NCI-H524 (cell line): Measurements from ENCODE around the gene SCGB3A1.

ENCODE experiments used
- DNase-seq, 2 experiments: peaks; one replicate each; lab custom pipeline; 2025; lab: John Stamatoyannopoulos, UW

The SCGB3A1 gene

DNA sequence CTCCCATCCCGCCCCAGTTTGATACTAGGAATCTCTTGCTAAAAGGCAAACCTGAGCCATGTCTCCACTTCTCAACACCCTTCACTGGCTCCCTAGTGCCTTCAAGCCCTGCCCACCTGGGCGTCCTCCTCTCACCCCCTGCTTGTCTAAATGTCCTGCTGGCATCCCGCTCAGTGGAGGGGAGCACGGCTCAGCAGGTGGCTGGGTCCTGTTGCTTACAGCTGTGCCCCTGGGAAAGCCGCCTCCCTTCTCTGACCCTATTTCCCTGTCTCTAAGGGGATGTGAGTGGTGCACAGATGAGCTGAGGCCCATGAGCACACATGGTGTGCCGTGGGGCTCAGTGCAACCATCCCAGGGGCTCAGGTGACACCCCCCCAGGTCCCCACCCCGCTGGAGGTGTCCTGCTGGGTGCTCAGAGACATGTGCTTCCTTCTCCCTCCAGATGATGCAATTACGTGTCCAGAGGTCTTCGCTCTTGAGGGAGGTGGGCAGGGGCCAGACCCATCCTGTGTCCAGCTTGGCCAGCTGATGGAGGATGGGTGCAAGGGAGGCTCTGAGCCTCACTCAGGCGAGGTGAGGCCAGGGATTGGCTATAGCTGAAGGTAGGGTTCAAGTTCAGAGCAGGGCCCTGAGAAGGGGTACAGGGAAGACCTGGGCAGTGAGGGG lies 34.0 kb upstream of the SCGB3A1 start:
- DNase-seq: no peak

DNA sequence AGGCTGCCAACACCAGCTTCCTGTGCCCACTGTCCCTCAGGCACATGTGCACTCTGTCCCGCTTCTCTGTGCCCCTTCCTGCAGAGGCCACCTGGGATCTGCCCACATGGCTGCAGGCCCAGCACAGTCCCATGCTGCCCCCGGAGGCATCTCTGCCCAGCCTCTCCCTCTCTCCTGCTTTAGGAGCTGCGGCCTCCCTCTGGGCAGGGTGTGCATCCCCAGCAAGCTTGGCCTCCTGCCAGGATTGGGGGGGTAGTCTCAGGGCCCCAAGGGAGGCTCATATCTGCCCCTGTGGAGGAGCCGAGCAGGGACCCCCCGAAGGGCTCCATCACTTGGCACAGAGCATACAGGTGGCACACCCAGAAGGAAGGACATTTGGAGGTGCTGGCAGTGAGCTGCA lies 33.3 kb upstream of the SCGB3A1 start:
- no peak for DNase-seq

DNA sequence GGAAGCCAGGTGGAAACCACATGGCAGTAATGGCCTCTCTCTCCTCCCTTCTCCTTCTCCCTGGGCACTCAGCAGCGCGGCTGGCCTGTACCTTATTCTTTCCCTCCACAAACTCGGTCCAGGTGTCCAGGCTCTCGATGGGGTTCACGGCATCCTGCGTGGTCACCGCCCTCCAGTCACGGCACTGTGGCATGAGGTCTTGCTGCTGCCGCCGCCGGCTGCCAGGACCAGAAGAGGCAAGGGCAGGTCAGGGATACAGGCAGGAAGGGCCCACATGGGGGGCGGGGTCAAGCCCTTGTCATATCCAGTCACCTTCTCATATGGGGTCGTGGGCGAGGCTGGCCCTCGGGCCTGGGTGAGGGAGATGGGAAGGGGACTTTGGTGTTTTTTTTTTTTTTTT lies 32.5 kb upstream of the SCGB3A1 start:
- DNase-seq: no peak

DNA sequence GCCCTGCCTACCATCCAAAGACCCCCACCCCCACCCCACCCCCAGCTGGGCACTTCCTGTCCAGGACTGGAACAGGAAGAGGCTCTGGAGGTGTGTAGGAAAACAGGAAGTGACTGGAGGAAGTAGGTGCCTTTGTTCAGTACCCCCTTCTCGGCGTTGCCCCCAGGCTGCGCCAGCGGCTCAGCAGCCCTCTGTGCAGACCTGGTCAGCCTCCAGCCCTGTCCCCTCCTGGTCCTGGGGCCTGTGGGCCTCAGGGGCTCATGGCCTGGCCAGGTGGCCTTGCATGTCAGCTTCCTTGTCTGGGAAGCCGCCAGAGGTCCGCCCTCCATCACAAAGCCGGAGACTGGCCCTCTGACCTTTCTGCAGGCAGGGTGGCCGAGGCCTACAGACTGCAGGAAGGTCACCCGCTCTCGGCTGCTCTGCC lies 32.1 kb upstream of the SCGB3A1 start:
- no peak for DNase-seq

DNA sequence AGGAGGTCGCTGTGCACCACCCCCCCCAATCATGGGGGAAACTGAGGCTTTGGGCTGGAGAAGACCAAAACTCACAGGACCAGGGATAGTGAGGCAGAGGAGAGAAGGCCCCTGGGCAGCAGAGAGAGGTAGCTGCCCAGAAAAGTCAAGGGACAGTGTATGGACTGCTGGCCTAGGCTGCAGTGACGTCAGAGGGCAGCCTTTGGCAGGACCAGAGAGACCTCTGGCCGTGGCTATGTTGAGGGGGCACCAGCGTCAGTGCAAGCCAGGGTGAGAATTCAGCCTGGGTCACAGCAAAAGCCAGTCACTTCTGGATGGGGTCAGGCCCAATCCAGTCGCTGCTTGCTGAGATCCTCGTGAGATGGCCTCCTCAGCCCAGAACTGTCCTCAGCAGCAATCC lies 31.6 kb upstream of the SCGB3A1 start:
- no peak for DNase-seq

DNA sequence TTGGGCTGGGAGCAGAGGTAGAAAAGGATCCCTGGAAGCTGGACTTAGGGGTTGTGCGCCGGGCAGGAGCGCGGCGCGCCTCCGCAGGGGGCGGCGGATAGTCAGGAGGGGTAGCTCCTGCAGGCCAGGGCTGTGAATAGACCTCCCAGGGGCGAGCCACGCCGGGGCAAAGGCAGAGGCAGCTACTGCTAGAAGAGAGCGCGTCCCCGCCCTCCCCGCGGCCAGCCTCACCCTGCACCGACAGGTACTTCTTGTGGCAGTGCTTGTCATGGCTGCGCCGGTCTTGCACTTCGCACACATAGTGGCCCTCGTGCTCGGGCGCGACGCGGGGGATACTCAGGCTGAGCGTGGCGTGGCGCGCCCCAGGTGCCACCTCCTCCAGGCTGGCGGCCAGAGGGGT lies 30.0 kb upstream of the SCGB3A1 start:
- DNase-seq: no peak

DNA sequence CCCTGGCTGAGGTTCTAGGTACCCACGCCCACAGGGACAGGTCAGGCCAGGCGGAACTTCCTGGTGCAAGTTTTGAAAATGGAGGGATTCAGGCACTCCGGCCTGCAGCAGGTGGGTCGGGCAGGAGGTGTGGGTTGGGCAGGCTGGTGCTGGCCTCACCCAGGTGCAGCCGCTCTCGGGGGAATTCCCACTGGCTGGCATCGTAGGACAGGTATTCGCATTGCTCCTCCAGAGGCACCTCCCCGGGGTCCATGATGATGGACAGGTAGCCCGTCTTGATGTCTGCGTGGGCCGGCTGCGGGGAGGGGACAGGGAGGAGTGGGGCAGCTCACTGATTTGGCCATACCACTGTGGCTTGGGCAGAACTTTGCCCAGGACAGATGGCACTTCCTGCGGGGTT lies 28.7 kb upstream of the SCGB3A1 start:
- DNase-seq: no peak

DNA sequence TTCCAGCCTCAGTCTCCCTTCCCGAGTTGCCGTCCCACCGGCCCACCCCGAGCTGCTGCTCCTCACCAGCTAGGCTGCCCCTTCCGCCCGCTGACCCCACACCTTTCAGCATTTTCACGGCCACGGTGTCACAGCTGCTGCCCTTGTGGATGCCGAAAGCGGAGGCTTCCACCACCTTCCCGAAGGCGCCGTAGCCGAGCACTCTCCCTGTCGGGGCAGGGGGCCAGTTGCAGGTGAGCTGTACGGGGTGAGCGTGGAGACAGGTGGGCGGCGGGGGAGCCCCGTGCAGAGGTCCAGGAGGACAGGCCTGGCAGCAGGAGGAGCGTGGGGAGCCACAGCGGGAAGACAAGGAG lies 28.2 kb upstream of the SCGB3A1 start:
- DNase-seq: no peak

DNA sequence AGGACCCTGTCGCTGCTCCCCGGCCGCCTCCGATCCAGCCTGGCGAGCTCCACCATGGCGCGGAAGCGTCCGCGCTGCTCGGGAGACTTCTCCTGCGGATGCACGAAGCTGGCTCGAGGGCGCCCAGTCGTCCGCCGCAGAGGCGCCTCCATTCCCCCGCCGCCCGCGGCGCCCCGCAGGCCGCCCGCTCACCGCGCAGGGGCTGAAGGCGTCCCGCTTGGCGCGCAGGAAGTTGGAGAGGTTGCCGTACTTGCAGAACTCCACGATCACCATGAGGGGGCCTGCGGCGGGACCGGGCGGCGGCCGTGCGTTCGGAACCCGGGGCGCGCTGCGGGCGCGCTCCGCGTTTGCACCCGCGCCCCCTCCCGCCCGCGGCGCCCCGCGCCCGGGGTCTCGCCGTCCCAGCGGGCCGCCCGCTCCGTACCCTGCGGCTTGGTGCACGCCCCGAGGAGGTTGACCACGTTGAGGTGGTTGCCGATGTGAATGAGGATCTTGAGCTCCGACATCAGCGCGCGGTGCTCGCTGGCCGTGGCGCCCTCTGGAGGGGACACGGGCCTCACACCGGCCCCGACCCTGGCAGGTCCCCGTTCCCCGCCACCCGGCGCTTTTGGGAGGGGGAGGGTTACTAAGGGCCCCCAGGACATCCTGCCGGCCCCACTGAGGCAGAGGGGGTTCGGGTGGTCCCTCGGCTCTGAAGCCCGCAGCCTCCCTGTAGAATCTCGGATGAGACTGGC lies 27.7 kb upstream of the SCGB3A1 start:
- peak; percentile 52 to 74 for DNase-seq

DNA sequence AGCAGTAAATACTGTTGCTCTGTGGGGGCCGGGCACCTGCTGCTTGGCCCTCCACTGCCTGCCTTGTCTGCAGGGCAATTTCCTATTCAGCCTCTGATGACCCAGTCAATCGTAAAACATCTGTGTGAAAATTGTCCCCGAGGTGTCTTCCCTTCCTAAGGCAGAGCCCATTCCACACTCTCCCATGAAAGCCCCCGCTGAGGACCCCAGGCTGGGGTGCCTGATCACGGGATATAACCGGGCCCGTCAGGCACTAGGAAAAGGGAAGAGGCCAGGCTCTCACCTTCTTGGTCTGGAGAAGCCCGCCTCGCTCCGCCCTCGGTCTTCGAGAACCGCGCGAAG lies 27.2 kb upstream of the SCGB3A1 start:
- no peak for DNase-seq

DNA sequence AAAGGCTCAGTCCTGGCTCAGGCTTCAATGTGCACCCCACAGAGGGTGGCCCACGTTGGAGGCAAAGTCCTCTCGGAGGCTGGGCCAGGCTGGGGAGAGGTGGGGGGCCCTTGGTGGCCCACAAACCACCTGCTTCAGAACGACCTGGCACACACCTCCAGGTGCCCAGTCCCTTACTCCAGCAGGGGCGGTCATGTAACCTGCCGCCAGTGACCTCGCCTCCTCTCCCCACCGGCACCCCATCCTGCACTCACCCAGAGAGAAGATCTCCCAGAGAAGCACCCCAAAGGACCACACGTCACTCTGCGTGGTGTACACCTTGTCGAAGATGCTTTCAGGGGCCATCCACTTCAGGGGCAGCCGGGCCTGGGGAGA lies 22.5 kb upstream of the SCGB3A1 start:
- DNase-seq: no peak

DNA sequence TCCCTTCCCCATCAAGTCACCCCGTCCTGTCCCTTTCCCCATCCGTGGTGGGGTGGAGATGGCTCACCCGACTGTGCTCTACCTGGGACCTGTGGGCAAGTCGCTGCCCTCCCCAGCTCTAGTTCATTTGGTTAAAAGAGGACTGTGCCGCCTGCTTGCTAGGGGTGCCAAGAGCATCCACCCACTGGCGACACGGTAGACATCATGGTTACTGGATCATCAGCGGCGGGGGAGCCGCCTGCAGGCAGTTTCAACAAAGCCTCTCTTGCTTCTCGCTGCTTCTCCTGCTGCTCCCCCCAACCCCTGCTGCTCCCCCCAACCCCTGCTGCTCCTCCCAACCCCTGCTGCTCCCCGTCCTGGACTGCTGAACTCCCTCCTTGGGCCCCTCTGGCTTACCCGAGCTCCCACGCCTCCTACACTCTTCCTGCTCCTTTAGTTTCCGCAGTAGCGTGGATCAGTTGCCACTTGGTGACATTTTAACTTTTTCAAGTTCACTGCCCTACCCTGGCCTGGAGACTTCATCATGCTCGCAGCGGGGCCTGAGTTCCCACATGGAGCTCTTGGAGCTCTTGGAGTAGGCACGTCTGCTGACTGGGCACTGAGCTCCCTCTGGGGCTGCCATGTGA lies 22.0 kb upstream of the SCGB3A1 start:
- no peak for DNase-seq

DNA sequence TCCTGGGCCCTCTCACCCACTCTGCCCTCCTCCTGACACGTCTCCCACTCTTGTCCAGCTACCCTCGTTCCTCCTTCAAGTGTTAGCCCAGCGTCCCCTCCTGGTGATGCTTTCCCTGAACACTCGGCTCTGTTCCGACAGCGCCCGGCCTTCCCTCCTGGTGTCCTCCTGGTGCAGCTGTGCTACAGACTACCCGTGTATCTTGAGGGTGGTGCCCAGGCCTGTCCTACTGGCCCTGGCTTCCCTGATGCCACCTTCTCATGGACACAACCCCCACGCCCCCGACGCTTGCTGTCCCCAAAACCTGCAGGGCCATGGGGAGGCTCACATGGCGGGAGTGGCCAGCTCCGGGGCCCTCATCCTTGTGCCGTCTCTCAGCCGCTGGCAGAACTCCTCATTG lies 21.4 kb upstream of the SCGB3A1 start:
- DNase-seq: no peak

DNA sequence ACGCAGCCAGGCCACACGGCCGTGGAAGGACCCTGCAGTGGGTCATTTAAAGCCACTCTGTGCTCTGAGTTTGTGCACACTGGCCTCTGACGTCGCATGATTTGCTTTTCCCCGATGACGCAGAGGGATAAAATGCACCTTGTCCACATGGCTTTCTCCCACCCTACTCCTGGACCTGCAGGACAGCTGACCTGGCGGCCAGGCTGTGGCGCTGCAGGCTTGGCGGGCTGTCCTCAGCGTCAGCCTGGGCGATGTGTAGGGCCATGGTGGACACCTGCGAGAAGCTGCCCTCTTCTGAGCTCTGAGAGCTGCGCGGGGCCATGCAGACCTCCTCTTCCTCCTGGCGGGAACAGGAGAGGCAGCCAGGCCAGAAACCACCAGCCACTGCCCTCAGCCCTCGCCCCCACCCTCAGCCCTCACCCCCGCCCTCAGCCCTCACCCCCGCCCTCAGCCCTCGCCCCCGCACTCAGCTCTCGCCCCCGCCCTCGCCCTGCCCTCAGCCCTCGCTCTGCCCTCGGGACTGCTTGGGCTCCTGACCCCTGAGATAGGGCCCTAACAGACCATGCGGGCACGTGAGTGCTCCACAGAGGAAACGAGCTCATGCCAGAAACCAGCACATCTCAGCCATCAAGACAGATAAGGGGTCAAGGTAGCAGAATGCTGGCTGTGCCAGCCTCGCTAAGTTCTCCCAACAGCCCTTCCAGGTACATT lies 20.0 kb upstream of the SCGB3A1 start:
- DNase-seq: no peak

DNA sequence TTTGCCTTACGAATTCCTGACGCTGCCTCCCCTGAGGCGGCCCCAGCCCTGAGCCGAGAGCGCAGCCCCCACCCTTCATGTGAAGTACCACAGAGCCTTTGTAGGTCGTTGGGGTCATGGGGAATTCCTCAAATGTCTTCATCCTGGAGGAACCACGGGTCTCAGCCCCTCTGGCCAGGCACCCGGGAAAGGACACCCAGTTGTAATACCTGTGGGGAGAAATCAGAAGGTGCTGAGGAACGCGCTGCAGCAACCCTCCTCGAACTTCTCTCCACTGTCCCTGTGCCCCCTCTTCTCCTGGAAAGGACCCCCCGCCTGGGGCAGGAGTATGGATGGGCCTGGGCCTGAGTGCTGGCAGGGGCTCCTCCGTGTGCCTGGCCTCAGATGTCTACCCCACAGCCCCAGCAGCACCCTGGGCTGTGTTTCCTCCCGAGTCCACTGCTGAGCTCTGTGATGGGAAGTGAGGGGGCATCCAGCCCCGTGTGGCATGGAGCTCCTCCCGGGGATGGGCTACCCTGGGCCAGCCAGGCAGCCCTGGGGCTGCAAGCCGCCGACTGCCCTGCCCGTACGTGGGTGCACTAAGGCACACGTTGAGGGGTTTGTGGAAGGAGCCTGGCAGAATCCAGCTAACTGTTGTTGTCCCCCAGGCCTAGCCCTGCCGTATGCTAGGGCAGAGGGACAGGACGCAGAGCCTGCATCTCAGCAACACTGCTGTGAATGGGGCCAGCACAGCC lies 18.7 kb upstream of the SCGB3A1 start:
- no peak for DNase-seq

DNA sequence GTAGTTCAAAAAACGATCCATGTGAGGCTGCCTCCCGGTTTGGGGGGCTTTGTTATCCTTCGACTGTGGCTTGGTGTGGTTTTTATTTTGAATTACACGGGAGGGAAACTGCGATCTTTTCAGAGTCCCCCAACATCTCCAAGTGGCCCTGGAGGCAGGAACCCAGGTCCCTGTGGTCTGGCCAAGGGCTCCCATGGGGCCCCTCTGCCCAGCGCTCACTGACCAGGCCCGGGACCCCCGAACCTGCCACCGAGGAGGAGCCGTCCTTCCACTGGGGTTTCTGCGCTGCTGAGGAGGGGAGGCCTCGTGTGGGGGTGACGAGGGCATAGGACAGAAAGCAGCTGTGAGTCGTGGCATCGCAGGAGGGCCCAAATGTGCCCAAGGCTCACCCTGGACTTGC lies 18.1 kb upstream of the SCGB3A1 start:
- no peak for DNase-seq

DNA sequence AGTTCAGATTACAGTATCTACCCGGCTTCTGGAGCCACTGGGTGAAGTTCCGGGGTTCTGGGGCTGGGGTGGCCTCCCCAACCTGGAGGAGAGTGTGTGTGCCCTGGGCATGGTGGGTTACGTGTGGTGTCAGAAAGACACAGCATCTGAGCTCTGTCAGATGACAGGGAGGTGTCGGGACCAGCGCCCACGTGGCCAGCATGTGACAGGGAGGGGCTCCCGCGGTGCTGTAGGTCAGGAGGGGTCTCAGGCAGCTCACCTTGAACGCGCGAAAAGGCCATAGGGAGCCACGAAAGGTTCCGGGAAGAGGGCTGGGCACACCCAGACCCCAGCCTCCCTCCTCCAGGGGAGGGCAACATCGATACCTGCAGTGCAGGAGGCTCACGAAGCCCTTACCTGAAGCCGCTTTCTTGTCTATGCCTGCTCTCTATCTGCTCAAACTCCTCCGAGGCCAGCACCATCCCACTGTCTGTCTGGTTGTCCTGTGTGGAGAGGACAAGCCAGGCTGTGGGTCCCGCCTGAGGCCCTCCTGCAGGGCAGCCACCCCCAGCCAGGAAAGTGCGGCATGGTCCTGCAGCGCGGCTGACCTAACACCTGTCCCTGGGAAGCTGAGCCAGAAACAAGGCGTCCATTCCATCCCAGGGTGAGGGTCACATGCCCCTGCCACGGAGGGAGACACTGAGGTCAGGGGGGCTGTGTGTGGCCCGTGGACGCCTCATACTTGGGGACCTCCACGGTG lies 17.4 kb upstream of the SCGB3A1 start:
- DNase-seq: no peak

DNA sequence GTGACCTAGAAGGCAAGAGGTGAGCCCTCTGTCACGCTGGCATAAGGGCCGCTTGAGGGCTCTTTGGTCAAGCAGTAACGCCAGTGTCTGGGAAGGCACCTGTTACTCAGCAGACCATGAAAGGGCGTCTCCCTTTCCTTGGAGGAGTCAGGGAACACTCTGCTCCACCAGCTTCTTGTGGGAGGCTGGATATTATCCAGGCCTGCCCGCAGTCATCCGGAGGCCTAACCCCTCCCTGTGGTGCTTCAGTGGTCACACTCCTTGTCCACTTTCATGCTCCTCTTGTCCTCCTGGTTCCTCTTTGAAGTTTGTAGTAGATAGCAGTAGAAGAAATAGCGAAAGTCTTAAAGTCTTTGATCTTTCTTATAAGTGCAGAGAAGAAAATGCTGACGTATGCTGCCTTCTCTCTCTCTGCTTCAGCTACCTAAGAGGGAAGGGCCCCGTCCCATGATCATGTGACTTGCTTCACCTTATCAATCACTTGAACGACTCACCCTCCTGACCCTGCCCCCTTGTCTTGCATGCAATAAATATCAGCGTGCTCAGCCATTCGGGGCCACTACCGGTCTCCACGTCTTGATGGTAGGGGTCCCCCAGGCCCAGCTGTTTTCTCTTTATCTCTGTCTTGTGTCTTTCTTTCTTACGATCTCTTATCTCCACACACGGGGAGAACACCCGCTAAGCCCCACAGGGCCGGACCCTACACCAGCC lies 16.7 kb upstream of the SCGB3A1 start:
- no peak for DNase-seq

DNA sequence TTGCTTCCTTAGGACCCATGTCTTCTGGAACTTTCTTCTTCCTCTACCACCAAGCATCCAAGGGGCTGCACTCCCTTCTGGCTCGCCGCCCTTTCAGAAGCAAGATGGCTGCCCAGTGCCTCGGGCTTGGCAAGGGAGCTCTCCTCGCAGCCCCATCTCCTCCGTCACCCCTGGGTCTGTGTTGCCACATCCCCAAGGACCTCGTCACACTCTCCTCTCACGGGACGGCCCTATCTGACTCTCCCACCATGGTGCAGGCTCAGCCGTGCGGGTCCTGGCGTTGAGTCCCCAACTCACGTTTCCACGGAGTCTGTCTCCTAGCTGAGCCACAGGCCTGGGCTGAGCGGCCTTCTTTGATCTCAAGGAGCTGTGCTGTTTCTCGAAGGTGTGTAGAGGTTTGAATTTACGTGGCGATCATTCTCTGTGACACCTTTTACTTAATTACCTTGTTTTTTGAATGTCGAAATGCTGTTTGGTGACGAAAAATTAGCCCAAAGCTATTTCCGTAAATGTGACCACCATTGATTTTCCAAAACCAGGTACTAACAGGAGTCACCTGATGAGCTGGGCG lies 15.0 kb upstream of the SCGB3A1 start:
- no peak for DNase-seq

DNA sequence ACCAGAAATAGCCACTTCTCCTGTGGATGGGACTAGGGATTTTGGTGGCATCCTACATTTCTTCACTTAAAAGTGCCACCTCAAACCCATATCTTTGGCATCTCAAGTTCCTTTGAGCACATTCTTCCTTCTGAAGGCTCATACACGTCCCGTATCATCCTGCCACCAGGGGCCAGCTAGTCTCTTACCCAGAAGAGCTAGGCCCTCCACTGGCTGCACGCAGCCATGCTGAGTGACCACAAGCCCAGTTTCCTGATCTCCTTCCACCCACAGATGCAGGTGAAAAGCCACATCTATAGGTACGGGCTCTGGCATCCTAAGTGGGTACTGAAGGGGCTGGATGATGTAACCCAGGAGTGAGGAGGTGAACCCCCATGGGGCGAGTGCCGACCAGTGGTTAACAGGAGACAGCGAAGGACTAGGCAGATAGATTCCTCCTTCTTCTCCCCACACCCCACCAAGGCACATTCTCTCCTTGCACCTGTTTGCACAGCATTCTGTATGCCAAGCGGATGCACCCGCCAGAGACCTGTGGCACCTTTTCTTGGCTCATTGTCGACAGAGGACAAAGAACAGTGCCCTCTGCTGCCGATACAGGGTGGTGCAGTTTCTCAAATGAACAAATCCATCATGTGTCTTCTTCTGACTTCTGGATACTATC lies 14.4 kb upstream of the SCGB3A1 start:
- peak; percentile 6 to 58 for DNase-seq
